Neural cell (in vitro differentiated cells): Measurements from ENCODE around the gene DOCK8.

ENCODE experiments used
- EP300 ChIP-seq: fragments of 450-650 bp; conservative IDR thresholded peaks from 2 replicates; pipeline ENCODE4 v1.6.1; 2014; ENCODE audit warnings: antibody characterized with exemption, mild to moderate bottlenecking, moderate library complexity; ENCODE audit not compliant: poor library complexity, severe bottlenecking
- EZH2 ChIP-seq: fragments of 200-600, 300-800 bp; shearing (Covaris generic), sonication (generic); IDR thresholded peaks from 2 replicates; pipeline ENCODE4 v1.6.1; 2014; ENCODE audit warnings: antibody characterized with exemption, low read length, borderline replicate concordance, mild to moderate bottlenecking; ENCODE audit not compliant: insufficient read depth, poor library complexity, severe bottlenecking
- POLR2AphosphoS5 ChIP-seq: IDR thresholded peaks from 2 replicates; pipeline ENCODE4 v1.6.1; 2012
- RAD21 ChIP-seq: fragments of 450-650 bp; conservative IDR thresholded peaks from 2 replicates; pipeline ENCODE4 v1.6.1; 2014; ENCODE audit warnings: antibody characterized with exemption, mild to moderate bottlenecking, moderate library complexity
- SMC3 ChIP-seq: fragments of 450-650 bp; conservative IDR thresholded peaks from 2 replicates; pipeline ENCODE4 v1.6.1; 2014; ENCODE audit warnings: antibody characterized with exemption, mild to moderate bottlenecking, moderate library complexity; ENCODE audit not compliant: poor library complexity
- TAF1 ChIP-seq: IDR thresholded peaks from 2 replicates; pipeline ENCODE4 v1.6.1; 2012; ENCODE audit warnings: low read depth
- TF ChIP-seq, protein P1 (sequence below): fragments of 450-650 bp; IDR thresholded peaks from 2 replicates; pipeline ENCODE4 v1.5.1; 2014; ENCODE audit warnings: antibody characterized with exemption, mild to moderate bottlenecking, moderate library complexity; ENCODE audit not compliant: poor library complexity, severe bottlenecking
- TF ChIP-seq, protein P2 (sequence below): IDR thresholded peaks from 2 replicates; pipeline ENCODE4 v1.6.1; 2012; ENCODE audit warnings: borderline replicate concordance

DNA sequence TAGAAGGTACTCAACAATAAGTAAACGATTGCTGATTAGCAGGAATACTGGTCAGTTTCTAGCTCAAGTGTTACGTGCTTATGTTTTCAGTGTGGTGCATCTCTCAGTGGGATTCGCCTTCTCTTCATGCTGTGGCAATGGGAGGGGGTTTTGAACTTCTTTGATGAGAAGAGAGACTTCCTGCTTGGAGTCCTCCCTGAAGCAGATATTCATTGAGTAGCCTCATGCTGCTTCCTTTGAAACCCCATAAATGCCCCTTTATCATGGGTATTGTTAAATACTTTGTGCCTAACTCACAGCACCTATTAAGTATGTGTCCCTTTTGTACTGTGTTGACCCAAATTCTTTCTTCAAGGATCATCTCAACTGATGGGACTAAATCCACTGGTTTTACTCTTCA is 116.5 kb downstream of the DOCK8 start:
- TF ChIP-seq, protein P1, sequence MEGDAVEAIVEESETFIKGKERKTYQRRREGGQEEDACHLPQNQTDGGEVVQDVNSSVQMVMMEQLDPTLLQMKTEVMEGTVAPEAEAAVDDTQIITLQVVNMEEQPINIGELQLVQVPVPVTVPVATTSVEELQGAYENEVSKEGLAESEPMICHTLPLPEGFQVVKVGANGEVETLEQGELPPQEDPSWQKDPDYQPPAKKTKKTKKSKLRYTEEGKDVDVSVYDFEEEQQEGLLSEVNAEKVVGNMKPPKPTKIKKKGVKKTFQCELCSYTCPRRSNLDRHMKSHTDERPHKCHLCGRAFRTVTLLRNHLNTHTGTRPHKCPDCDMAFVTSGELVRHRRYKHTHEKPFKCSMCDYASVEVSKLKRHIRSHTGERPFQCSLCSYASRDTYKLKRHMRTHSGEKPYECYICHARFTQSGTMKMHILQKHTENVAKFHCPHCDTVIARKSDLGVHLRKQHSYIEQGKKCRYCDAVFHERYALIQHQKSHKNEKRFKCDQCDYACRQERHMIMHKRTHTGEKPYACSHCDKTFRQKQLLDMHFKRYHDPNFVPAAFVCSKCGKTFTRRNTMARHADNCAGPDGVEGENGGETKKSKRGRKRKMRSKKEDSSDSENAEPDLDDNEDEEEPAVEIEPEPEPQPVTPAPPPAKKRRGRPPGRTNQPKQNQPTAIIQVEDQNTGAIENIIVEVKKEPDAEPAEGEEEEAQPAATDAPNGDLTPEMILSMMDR, result no peak
- TF ChIP-seq TAF1 (no peak), POLR2AphosphoS5 (no peak), EZH2 (no peak), SMC3 (no peak), RAD21 (no peak), EP300 (no peak)
- TF ChIP-seq, protein P2, sequence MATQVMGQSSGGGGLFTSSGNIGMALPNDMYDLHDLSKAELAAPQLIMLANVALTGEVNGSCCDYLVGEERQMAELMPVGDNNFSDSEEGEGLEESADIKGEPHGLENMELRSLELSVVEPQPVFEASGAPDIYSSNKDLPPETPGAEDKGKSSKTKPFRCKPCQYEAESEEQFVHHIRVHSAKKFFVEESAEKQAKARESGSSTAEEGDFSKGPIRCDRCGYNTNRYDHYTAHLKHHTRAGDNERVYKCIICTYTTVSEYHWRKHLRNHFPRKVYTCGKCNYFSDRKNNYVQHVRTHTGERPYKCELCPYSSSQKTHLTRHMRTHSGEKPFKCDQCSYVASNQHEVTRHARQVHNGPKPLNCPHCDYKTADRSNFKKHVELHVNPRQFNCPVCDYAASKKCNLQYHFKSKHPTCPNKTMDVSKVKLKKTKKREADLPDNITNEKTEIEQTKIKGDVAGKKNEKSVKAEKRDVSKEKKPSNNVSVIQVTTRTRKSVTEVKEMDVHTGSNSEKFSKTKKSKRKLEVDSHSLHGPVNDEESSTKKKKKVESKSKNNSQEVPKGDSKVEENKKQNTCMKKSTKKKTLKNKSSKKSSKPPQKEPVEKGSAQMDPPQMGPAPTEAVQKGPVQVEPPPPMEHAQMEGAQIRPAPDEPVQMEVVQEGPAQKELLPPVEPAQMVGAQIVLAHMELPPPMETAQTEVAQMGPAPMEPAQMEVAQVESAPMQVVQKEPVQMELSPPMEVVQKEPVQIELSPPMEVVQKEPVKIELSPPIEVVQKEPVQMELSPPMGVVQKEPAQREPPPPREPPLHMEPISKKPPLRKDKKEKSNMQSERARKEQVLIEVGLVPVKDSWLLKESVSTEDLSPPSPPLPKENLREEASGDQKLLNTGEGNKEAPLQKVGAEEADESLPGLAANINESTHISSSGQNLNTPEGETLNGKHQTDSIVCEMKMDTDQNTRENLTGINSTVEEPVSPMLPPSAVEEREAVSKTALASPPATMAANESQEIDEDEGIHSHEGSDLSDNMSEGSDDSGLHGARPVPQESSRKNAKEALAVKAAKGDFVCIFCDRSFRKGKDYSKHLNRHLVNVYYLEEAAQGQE, result no peak
